ENCODE results near the gene LSM7.
"Not testable (repeated sequence)": the region's sequence is repeated elsewhere in the genome, so short reads cannot be mapped to it uniquely, and the experiment has no call there.

LSM7 gene

GRCh38 chr19:2354670-2355069, 26.3 kb upstream of the LSM7 start:
- no peak for DNase-seq

GRCh38 chr19:2353887-2354592, 25.7 kb upstream of the LSM7 start:
- DNase-seq = no peak

- no peak for DNase-seq
These were observed 24.9 kb upstream of the LSM7 start for GRCh38 chr19:2353159-2353886.

GRCh38 chr19:2352121-2352520, 23.7 kb upstream of the LSM7 start:
- DNase-seq = no peak

GRCh38 chr19:2351591-2351990, 23.2 kb upstream of the LSM7 start:
- DNase-seq = no peak

- no peak for DNase-seq
These were observed 22.3 kb upstream of the LSM7 start for GRCh38 chr19:2350656-2351055.

GRCh38 chr19:2349818-2350217, 21.4 kb upstream of the LSM7 start:
- DNase-seq = not testable (repeated sequence)

GRCh38 chr19:2345794-2346663, 17.6 kb upstream of the LSM7 start:
- peak; percentile 20 for DNase-seq

GRCh38 chr19:2345076-2345475, 16.7 kb upstream of the LSM7 start:
- no peak for DNase-seq

- DNase-seq = no peak
These were observed 16.0 kb upstream of the LSM7 start for GRCh38 chr19:2344381-2344870.

- no peak for DNase-seq
These were observed 15.1 kb upstream of the LSM7 start for GRCh38 chr19:2343289-2343982.

- DNase-seq = no peak
These were observed 14.4 kb upstream of the LSM7 start for GRCh38 chr19:2342656-2343288.

- DNase-seq = no peak
These were observed 13.6 kb upstream of the LSM7 start for GRCh38 chr19:2341982-2342381.

- no peak for DNase-seq
These were observed 12.9 kb upstream of the LSM7 start for GRCh38 chr19:2341244-2341751.

- DNase-seq = no peak
These were observed 12.3 kb upstream of the LSM7 start for GRCh38 chr19:2340496-2341243.

- no peak for DNase-seq
These were observed 11.4 kb upstream of the LSM7 start for GRCh38 chr19:2339644-2340310.

- no peak for DNase-seq
These were observed 10.6 kb upstream of the LSM7 start for GRCh38 chr19:2338751-2339643.

GRCh38 chr19:2338055-2338615, 9.7 kb upstream of the LSM7 start:
- no peak for DNase-seq

GRCh38 chr19:2337329-2337707, 8.9 kb upstream of the LSM7 start:
- no peak for DNase-seq
